ENCODE results near the gene FOSB.
"Not testable (repeated sequence)": the region's sequence is repeated elsewhere in the genome, so short reads cannot be mapped to it uniquely, and the experiment has no call there.

FOSB gene

DNA sequence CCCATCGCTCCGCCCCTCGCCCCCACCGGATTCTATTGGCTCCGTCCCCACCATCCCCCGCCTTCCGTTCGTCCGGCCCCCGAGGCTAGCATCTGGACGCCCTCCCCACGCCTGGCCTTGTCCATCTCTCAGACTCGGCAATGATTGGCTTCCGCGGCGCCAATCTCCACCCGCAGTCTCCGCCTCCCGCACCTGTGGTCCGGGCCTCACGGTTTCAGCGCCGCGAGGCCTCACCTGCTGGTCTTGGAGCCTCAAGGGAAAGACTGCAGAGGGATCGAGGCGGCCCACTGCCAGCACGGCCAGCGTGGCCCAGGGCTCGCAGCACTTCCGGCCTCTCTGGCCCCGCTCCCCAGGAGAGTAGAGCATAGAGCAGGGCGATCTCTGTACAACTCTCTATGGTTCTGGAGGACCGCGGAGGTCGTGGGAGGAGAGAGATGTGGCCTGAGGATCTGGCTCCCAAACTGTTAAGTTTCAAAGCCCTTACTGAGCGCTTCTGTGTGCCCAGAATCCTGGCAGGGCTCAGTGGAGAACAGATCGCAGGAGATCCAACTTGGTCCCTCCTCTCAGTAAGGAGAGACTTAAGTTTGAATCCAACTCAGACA lies 44.1 kb upstream of the FOSB start, which contains the start of gene ERCC1:
Gene ERCC1, minus strand, starts transcription at position 329 of the 602 bp plus-strand sequence. CDS start 543 bp downstream, outside the sequence.
- Histone ChIP-seq H3K9me3 (ENCODE audit: low read depth, low read length) (no peaks in the 10 kb centered on the region), H3K36me3 (ENCODE audit: insufficient read depth, low read length) (peaks cover 13% of the 10 kb centered on the region; the same call in 1 of the 2 replicates), H3K4me3 (peak within 1 kb of the TSS; percentile 96), H3K9ac (ENCODE audit: insufficient read length) (peak within 1 kb of the TSS; percentile 96), H3K27ac (peak within 1 kb of the TSS; percentile 82)
- DNase-seq (ENCODE audit: low read depth, low spot score): no peak
- TF ChIP-seq POLR2AphosphoS5 (IDR thresholded peaks at IDR 0.05; ENCODE audit: borderline replicate concordance, low read depth, low read length): peak; percentile 93
- no peak for TF ChIP-seq FOXP2 (optimal IDR thresholded peaks at IDR 0.05; ENCODE audit: control extremely low read depth, extremely low read length, insufficient read depth)

DNA sequence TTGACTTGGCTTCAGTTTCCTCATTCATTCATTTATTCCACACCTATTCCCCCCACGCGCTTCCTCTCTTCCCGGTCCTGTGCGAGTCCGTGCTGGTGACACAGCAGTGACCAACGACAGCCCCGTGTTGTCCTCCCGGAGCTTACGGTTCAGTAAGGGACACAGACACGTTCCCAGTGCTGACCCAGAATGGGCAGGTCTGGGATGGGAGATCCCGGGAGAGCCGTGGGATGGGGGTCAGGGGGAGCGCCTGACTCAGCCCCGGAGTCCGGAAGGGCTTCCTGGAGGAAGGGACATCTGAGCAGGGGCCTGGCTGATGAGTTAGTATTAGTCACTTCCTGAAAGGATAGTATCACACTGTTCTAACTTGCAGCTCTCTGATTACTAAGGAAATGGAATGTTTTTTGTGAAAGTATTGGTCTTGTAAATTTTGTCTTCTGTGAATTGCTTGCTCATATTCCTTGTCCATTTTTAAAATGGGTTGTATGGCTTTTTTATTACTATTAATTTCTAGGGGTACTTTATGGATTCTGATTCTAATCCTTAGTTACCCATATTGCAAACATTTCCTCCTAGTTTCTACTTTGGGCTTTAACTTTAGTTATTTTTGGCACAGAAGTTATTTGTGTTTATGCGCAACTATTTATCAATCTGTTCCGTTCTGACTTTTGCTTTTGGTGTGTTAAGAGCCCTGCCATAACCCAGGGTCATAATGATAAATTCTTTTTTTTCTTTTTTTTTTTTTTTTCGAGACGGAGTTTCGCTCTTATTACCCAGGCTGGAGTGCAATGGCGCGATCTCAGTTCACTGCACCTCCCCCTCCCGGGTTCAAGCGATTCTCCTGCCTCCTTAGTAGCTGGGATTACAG lies 43.4 kb upstream of the FOSB start:
- Histone ChIP-seq H3K9me3 (ENCODE audit: low read depth, low read length) (no peaks in the 10 kb centered on the region), H3K9ac (ENCODE audit: insufficient read length) (peak overlapping the region; percentile 96), H3K36me3 (ENCODE audit: insufficient read depth, low read length) (peaks cover 13% of the 10 kb centered on the region; the same call in 1 of the 2 replicates), H3K27ac (peak overlapping the region; percentile 82), H3K4me3 (peak overlapping the region; percentile 96)
- TF ChIP-seq FOXP2 (optimal IDR thresholded peaks at IDR 0.05; ENCODE audit: control extremely low read depth, extremely low read length, insufficient read depth) (no peak), POLR2AphosphoS5 (IDR thresholded peaks at IDR 0.05; ENCODE audit: borderline replicate concordance, low read depth, low read length) (no peak), EZH2 (IDR thresholded peaks at IDR 0.05) (no peak)
- DNase-seq (ENCODE audit: low read depth, low spot score): no peak

DNA sequence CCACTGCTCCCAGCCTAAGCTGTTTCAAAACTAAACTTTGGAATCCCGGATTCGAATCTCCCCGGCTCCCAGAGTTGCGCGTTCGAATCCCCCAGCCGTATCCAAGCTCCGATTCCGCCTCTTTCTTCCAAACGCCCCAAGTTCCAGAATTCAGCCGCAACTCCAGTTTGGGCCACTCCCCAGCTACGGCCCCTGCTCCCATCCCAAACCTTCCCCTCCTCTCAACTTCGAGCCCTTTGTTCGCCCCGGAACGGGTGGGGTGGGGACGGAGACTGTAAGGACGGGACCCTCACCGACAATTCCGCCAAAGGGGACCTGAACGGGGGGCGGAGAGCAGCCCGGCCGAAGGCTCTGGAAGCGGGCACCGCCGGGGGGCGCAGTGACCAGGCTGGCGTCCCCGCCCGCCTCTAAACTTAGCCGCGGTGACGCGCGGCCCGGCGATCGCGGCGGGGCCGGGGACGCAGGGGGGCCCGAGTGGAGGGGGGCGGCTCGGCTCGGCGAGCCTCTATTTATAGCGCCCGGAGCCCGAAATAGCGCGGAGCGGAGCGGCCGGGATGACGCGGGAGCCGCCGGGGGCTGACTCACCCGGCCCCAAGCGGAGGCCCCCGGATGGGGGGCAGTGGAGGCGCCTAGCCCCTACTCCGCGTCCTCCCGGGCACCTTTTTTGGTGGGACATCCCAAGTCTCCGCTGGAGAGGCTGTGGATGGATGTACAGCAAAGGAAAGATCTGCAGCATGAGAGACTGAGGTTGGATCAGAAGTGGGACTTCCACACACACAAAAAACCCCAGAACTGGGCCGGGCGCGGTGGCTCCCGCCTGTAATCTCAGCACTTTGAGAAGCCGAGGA lies 39.2 kb upstream of the FOSB start:
- peak overlapping the region; percentile 77 for H3K4me3 ChIP-seq
- no peak overlapping the region for H3K27ac ChIP-seq
- no peak for DNase-seq (ENCODE audit: low read depth, low spot score)

DNA sequence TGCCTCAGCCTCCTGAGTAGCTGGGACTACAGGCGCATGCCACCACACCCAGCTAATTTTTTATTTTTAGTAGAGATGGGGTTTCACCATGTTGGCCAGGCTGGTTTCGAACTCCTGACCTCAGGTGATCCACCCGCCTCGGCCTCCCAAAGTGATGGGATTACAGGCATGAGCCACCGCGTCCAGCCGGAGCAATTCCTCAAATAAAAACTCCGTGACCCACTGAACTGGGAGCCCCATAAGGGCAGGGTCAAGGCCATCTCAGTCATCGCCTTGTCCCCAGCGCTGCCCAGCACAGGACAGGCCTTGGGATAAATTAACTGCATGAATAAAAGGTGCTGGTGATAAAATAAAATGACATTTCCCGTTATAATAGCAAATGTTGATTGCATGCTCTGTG lies 37.9 kb upstream of the FOSB start:
- H3K9me3 ChIP-seq (ENCODE audit: low read depth, low read length); H3K4me3 ChIP-seq; DNase-seq (ENCODE audit: low read depth, low spot score); H3K36me3 ChIP-seq (ENCODE audit: insufficient read depth, low read length); H3K27ac ChIP-seq; H3K9ac ChIP-seq (ENCODE audit: insufficient read length): not testable (repeated sequence)

More for the DNA sequence above, 39.2 kb upstream of the FOSB start:
- H3K9me3 ChIP-seq (ENCODE audit: low read depth, low read length): no peaks in the 10 kb centered on the region
- peak overlapping the region; percentile 59 for H3K9ac ChIP-seq (ENCODE audit: insufficient read length)
- H3K36me3 ChIP-seq (ENCODE audit: insufficient read depth, low read length): no peaks in the 10 kb centered on the region
- no peak for TF ChIP-seq POLR2AphosphoS5 (IDR thresholded peaks at IDR 0.05; ENCODE audit: borderline replicate concordance, low read depth, low read length)

DNA sequence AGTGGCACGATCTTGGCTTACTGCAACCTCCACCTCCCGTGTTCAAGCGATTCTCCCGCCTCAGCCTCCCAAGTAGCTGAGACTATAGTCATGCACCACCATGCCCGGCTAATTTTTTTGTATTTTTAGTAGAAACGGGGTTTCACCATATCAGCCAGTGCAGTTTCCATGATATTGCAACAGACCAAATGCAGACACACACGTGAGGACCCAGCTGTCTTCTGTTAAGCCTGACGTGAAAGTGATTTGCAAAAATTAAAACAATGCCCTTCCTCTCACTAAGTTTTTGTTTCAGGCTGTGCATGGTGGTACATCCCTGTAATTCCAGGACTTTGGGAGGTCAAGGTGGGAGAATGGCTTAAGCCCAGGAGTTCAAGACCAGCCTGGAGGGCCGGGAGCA lies 36.8 kb upstream of the FOSB start:
- not testable (repeated sequence) for H3K9me3 ChIP-seq (ENCODE audit: low read depth, low read length); H3K4me3 ChIP-seq; DNase-seq (ENCODE audit: low read depth, low spot score); H3K27ac ChIP-seq; H3K36me3 ChIP-seq (ENCODE audit: insufficient read depth, low read length); H3K9ac ChIP-seq (ENCODE audit: insufficient read length)

DNA sequence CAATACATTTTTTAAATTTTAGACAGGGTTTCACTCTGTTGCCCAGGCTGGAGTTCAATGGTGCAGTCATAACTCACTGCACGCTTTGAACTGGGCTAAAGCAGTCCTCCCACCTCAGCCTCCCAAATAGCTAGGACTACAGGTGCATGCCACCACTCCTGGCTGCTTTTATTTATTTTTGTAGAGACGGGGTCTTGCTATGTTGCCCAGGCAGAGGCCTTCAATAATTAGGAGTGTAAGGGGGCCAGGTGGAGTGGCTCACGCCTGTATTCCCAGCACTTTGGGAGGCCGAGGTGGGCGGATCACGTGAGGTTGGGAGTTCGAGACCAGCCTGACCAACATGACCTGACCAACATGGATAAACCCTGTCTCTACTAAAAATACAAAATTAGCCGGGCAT lies 35.3 kb upstream of the FOSB start:
- H3K4me3 ChIP-seq; H3K36me3 ChIP-seq (ENCODE audit: insufficient read depth, low read length); H3K9me3 ChIP-seq (ENCODE audit: low read depth, low read length); DNase-seq (ENCODE audit: low read depth, low spot score); H3K9ac ChIP-seq (ENCODE audit: insufficient read length); H3K27ac ChIP-seq: not testable (repeated sequence)

DNA sequence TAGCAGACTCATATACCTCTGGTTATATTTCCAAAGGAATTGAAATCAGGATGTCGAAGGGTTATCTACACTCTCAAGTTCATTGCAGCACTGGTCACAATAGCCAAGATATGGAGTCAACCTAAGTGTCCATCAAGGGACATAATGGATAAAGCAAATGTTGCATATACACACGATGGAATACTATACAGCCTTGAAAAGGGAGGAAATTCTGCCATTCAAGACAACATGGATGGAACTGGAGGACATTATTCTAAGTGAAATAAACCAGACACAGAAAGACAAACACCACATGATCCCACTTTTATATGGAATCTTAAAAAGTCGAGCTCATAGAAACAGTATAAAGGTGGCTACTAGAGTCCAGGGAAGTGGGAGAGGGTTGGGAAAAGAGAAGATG lies 30.5 kb upstream of the FOSB start:
- DNase-seq (ENCODE audit: low read depth, low spot score): no peak
- Histone ChIP-seq H3K36me3 (ENCODE audit: insufficient read depth, low read length) (no peaks in the 10 kb centered on the region), H3K9ac (ENCODE audit: insufficient read length) (no peak overlapping the region), H3K4me3 (no peak overlapping the region), H3K27ac (no peak overlapping the region), H3K9me3 (ENCODE audit: low read depth, low read length) (no peaks in the 10 kb centered on the region)
- no peak for TF ChIP-seq POLR2AphosphoS5 (IDR thresholded peaks at IDR 0.05; ENCODE audit: borderline replicate concordance, low read depth, low read length)
- TF ChIP-seq FOXP2 (optimal IDR thresholded peaks at IDR 0.05; ENCODE audit: control extremely low read depth, extremely low read length, insufficient read depth): no peak
- TF ChIP-seq EZH2 (IDR thresholded peaks at IDR 0.05): no peak

DNA sequence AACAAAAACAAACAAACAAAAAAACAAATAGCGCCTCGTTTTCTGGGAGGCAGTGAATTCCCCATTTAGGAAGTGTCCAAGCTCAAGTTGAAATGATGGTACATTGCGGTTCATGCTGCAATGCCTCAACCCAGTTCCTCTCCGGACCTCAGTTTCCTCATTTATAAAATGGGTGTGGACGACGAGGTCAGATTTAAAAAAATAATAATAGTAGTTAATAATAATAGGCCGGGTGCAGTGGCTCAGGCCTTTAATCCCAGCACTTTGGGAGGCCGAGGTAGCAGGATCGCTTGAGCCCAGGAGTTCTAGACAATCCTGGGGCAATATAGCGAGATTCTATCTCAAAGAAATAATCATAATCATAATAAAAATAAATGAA lies 28.6 kb upstream of the FOSB start:
- no peaks in the 10 kb centered on the region for H3K9me3 ChIP-seq (ENCODE audit: low read depth, low read length)
- peak overlapping the region; percentile 78 for H3K9ac ChIP-seq (ENCODE audit: insufficient read length)
- H3K27ac ChIP-seq: no peak overlapping the region
- peak overlapping the region; percentile 89 for H3K4me3 ChIP-seq
- no peak for DNase-seq (ENCODE audit: low read depth, low spot score)
- H3K36me3 ChIP-seq (ENCODE audit: insufficient read depth, low read length): no peaks in the 10 kb centered on the region
- TF ChIP-seq FOXP2 (optimal IDR thresholded peaks at IDR 0.05; ENCODE audit: control extremely low read depth, extremely low read length, insufficient read depth) (no peak), POLR2AphosphoS5 (IDR thresholded peaks at IDR 0.05; ENCODE audit: borderline replicate concordance, low read depth, low read length) (no peak), EZH2 (IDR thresholded peaks at IDR 0.05) (no peak)
